ENCODE results near the gene MEI4.
"Not testable (repeated sequence)": the region's sequence is repeated elsewhere in the genome, so short reads cannot be mapped to it uniquely, and the experiment has no call there.

Gene MEI4

DNA sequence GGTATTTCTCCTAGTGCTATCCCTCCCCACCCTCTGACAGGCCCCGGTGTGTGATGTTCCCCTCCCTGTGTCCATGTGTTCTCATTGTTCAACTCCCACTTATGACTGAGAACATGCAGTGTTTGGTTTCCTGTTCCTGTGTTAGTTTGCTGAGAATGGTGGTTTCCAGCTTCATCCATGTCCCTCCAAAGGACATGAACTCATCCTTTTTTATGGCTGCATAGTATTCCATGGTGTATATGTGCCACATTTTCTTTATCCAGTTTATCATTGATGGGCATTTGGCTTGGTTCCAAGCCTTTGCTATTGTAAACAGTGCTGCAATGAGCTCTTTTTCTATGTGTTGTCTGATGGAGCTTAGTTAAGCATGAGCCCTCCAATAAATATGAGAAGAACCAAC is 2.2 kb downstream of the MEI4 start:
- not testable (repeated sequence) for H3K4me3 Mint-ChIP-seq, H3K9me3 Mint-ChIP-seq, ATAC-seq

DNA sequence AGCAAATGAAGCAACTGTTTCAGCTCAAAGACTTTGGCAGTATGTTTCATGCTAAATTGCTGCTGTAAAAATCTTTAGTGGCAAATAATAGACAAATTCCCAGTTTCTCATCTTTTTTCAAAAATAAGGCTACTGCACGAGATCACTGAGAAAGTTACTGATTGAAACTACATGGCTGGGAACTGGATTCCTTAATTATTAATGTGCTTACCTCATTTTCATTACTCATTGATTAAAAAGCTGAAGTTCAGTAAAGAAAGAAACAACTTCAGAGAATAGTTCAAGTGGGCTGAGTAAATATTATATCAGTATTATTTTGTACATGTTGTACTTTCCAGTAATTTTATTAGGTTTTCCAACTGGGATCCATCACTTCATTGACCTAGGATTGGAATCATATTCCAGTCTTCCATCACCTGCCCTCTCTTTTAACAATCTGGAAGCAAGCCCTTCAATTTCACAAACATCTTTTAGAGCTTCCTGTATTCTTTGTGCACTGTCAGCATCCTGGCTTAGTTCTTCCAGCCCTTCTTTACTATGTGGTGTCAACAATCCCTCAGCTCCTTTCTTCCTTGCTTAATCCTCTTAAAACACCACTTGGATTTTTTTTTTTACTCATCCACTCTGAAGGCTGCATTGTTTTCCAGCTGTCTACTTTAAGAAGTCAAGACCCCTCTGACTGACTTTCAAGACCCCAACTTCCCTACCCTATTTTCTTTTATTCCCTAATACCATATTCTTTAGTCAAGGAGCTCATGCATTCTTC is 4.3 kb downstream of the MEI4 start:
- no peak overlapping the region for H3K27ac Mint-ChIP-seq

More for the DNA sequence above, 2.2 kb downstream of the MEI4 start:
- not testable (repeated sequence) for H3K36me3 Mint-ChIP-seq, H3K4me1 Mint-ChIP-seq, H3K27ac Mint-ChIP-seq
- H3K27me3 Mint-ChIP-seq = peaks cover 13% of the 10 kb centered on the region

GRCh38 chr6:77666340-77666739 is 13.5 kb downstream of the MEI4 start:
- H3K9me3 Mint-ChIP-seq = peaks cover 6% of the 10 kb centered on the region
- H3K27ac Mint-ChIP-seq = no peak overlapping the region
- H3K4me1 Mint-ChIP-seq = no peaks in the 10 kb centered on the region
- H3K4me3 Mint-ChIP-seq = no peak overlapping the region
- no peaks in the 10 kb centered on the region for H3K27me3 Mint-ChIP-seq
- no peak for ATAC-seq
- H3K36me3 Mint-ChIP-seq = no peaks in the 10 kb centered on the region

More for the DNA sequence above, 4.3 kb downstream of the MEI4 start:
- no peak for ATAC-seq
- H3K4me1 Mint-ChIP-seq = no peaks in the 10 kb centered on the region
- no peak overlapping the region for H3K4me3 Mint-ChIP-seq
- H3K9me3 Mint-ChIP-seq = peaks cover 5% of the 10 kb centered on the region
- no peaks in the 10 kb centered on the region for H3K36me3 Mint-ChIP-seq
- H3K27me3 Mint-ChIP-seq = no peaks in the 10 kb centered on the region

DNA sequence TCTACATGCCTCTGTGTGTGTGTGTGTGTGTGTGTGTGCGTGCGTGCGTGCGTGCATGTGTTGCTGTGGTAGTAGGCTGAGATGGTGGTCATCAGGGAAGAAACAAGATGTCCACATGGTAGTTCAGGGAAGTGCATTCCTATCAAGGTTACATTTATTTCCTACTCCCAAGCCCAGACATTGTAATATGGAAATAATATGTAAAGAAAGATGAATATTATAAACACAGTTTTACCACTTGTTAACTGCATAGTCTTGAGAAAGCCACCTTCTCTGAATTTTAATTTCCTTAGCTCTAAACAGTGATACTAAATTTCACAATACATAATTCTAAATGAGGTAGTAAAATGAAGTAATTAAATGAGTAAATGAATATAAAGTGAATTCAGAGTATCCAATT is 14.0 kb downstream of the MEI4 start:
- Mint-ChIP-seq H3K4me1 (no peaks in the 10 kb centered on the region), H3K9me3 (peaks cover 6% of the 10 kb centered on the region), H3K27me3 (no peaks in the 10 kb centered on the region), H3K27ac (no peak overlapping the region), H3K36me3 (no peaks in the 10 kb centered on the region), H3K4me3 (no peak overlapping the region)
- ATAC-seq = no peak

DNA sequence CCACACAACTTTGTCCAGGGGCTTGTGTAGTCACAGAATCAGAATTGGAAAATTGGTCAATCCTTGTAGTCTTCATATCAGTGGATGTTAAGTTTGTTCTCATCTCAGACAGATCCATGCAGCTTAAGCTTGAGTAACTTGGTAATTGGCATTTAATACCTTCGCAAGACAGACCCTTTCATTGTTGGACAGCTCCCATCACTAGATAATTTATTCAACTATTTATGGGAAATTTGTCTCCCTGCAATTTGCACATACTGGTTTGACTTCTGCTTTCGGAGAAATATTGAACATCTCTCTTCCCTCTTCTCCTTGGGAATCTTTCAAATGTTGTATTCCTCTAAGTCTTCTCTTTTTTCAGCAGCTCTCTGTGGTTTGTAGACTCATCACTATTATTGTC is 17.1 kb downstream of the MEI4 start:
- no peak overlapping the region for H3K27ac Mint-ChIP-seq
- no peaks in the 10 kb centered on the region for H3K36me3 Mint-ChIP-seq
- H3K4me3 Mint-ChIP-seq = no peak overlapping the region

DNA sequence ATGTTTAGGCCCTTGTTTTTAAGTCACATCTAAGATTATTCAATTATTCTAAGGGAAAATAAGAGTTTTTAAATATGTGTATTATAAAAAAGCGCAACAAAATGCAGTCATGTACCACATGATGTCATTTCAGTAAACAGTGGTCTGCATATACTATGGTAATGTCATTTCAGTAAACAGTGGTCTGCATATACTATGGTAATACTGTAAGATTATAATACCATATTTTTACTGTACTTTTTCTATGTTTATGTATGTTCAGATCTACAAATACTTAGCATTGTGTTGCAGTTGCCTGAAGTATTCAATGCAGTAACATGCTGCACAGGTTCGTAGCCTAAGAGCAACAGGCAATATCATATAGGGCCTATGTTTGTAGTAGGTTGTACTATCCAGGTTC is 21.4 kb downstream of the MEI4 start:
- no peaks in the 10 kb centered on the region for H3K27me3 Mint-ChIP-seq
- ATAC-seq = no peak
- no peaks in the 10 kb centered on the region for H3K36me3 Mint-ChIP-seq
- no peaks in the 10 kb centered on the region for H3K9me3 Mint-ChIP-seq
- no peak overlapping the region for H3K27ac Mint-ChIP-seq
- H3K4me3 Mint-ChIP-seq = no peak overlapping the region
- no peaks in the 10 kb centered on the region for H3K4me1 Mint-ChIP-seq

More for the DNA sequence above, 17.1 kb downstream of the MEI4 start:
- Mint-ChIP-seq H3K4me1 (no peaks in the 10 kb centered on the region), H3K9me3 (peaks cover 3% of the 10 kb centered on the region), H3K27me3 (no peaks in the 10 kb centered on the region)
- ATAC-seq = no peak

GRCh38 chr6:77678048-77678447 is 25.2 kb downstream of the MEI4 start:
- no peak for ATAC-seq
- Mint-ChIP-seq H3K4me3 (no peak overlapping the region), H3K27ac (no peak overlapping the region), H3K4me1 (no peaks in the 10 kb centered on the region), H3K9me3 (no peaks in the 10 kb centered on the region), H3K36me3 (no peaks in the 10 kb centered on the region), H3K27me3 (no peaks in the 10 kb centered on the region)

- no peaks in the 10 kb centered on the region for H3K27me3 Mint-ChIP-seq
- no peaks in the 10 kb centered on the region for H3K4me1 Mint-ChIP-seq
- H3K9me3 Mint-ChIP-seq = no peaks in the 10 kb centered on the region
- no peaks in the 10 kb centered on the region for H3K36me3 Mint-ChIP-seq
- H3K27ac Mint-ChIP-seq = no peak overlapping the region
- ATAC-seq = no peak
- no peak overlapping the region for H3K4me3 Mint-ChIP-seq
These were observed 30.7 kb downstream of the MEI4 start for GRCh38 chr6:77683515-77683914.

- Mint-ChIP-seq H3K36me3 (no peaks in the 10 kb centered on the region), H3K4me1 (no peaks in the 10 kb centered on the region), H3K9me3 (no peaks in the 10 kb centered on the region), H3K27ac (no peak overlapping the region), H3K27me3 (no peaks in the 10 kb centered on the region), H3K4me3 (no peak overlapping the region)
- no peak for ATAC-seq
These were observed 34.1 kb downstream of the MEI4 start for GRCh38 chr6:77686931-77687330.

DNA sequence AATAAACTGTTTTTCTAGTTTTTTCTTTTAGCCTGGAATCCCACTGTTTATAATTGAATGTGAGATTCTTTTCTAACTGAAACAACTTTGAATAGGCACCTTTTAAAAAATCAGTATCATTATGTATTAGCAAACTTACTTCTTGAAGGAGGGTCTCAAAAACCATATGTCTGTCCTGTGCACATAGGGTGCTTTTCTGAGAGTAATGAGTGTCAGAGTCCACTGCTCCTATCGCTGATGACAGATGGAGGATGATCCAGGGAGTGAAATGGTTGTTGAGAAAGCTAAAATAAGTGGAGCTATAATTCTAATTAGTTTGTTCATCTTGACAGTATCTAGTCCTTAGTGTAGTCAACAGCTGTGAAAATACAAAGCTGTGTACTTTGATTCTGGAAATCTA is 35.8 kb downstream of the MEI4 start:
- Mint-ChIP-seq H3K27me3 (no peaks in the 10 kb centered on the region), H3K9me3 (no peaks in the 10 kb centered on the region), H3K27ac (no peak overlapping the region), H3K4me3 (no peak overlapping the region), H3K36me3 (no peaks in the 10 kb centered on the region), H3K4me1 (no peaks in the 10 kb centered on the region)
- ATAC-seq = no peak

GRCh38 chr6:77700095-77700494 is 47.3 kb downstream of the MEI4 start:
- ATAC-seq, H3K4me3 Mint-ChIP-seq, H3K9me3 Mint-ChIP-seq, H3K4me1 Mint-ChIP-seq, H3K27me3 Mint-ChIP-seq, H3K27ac Mint-ChIP-seq, H3K36me3 Mint-ChIP-seq: not testable (repeated sequence)

DNA sequence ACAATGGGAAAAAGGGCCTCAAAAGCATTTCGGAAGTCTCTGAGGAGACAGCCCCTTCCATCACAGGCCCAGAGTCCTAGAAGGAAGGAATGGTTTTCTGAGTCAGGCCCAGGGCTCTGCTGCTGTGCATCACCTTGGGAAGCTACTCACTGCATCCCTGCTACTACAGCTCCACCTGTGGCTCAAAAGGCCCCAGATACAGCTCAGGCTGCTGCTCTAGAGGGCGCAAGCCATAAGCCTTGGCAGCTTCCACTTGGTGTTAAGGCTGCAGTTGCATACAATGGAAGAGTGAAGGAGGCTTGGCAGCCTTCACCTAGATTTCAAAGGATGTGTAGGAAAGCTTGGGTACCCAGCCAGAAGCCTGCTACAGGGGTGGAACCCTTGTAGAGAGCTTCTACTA is 54.8 kb downstream of the MEI4 start:
- no peak overlapping the region for H3K27ac Mint-ChIP-seq
- no peaks in the 10 kb centered on the region for H3K36me3 Mint-ChIP-seq
- no peak overlapping the region for H3K4me3 Mint-ChIP-seq
- peaks cover 10% of the 10 kb centered on the region for H3K9me3 Mint-ChIP-seq
- H3K4me1 Mint-ChIP-seq = no peaks in the 10 kb centered on the region
- no peaks in the 10 kb centered on the region for H3K27me3 Mint-ChIP-seq
- ATAC-seq = no peak

GRCh38 chr6:77715588-77715987 is 62.7 kb downstream of the MEI4 start:
- Mint-ChIP-seq H3K27me3 (no peaks in the 10 kb centered on the region), H3K27ac (no peak overlapping the region), H3K4me3 (no peak overlapping the region), H3K9me3 (peaks cover 8% of the 10 kb centered on the region), H3K36me3 (no peaks in the 10 kb centered on the region), H3K4me1 (no peaks in the 10 kb centered on the region)
- ATAC-seq = no peak

GRCh38 chr6:77716311-77716710 is 63.5 kb downstream of the MEI4 start:
- Mint-ChIP-seq H3K27ac (no peak overlapping the region), H3K27me3 (no peaks in the 10 kb centered on the region), H3K4me1 (no peaks in the 10 kb centered on the region), H3K4me3 (no peak overlapping the region), H3K36me3 (no peaks in the 10 kb centered on the region), H3K9me3 (peaks cover 8% of the 10 kb centered on the region)
- no peak for ATAC-seq

DNA sequence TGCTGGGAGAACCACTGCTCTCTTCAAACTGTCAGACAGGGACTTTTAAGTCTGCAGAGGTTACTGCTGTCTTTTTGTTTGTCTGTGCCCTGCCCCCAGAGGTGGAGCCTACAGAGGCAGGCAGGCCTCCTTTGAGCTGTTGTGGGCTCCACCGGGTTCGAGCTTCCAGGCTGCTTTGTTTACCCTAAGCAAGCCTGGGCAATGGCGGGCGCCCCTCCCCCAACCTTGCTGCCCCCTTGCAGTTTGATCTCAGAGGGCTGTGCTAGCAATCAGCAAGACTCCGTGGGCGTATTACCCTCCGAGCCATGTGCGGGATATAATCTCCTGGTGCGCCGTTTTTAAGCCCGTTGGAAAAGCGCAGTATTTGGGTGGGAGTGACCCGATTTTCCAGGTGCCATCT is 83.2 kb downstream of the MEI4 start:
- H3K4me3 Mint-ChIP-seq, H3K9me3 Mint-ChIP-seq, ATAC-seq, H3K36me3 Mint-ChIP-seq, H3K27ac Mint-ChIP-seq, H3K27me3 Mint-ChIP-seq, H3K4me1 Mint-ChIP-seq: not testable (repeated sequence)

DNA sequence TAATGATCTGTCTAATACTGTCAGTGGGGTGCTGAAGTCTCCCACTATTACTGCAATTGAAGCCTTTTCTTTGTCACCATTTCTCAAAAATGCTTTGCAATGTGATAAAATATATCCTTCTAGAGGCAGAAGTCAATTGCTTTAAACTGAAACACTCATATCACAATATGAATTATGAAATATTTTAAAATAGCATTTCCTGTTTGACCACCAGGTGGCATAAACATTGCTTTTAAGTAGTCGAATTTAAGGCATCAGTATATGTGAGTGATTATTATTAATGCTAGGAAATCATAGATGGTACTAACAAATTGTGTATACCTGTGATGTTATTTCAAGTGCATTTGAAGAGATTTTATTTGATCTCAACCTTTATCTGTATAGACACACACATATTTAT is 87.5 kb downstream of the MEI4 start:
- Mint-ChIP-seq H3K27me3 (no peaks in the 10 kb centered on the region), H3K4me3 (no peak overlapping the region), H3K4me1 (no peaks in the 10 kb centered on the region), H3K36me3 (no peaks in the 10 kb centered on the region), H3K9me3 (no peaks in the 10 kb centered on the region), H3K27ac (no peak overlapping the region)
- no peak for ATAC-seq

DNA sequence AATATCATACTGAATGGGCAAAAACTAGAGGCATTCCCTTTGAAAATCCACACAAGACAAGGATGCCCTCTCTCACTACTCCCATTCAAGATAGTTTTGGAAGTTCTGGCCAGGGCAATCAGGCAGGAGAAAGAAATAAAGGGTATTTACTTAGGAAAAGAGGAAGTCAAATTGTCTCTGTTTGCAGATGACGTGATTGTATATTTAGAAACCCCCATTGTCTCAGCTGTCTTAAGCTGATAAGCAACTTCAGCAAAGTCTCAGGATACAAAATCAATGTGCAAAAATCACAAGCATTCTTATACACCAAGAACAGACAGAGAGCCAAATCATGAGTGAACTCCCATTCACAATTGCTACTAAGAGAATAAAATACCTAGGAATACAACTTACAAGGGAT is 99.3 kb downstream of the MEI4 start:
- not testable (repeated sequence) for H3K27ac Mint-ChIP-seq, ATAC-seq, H3K4me3 Mint-ChIP-seq, H3K36me3 Mint-ChIP-seq, H3K4me1 Mint-ChIP-seq, H3K9me3 Mint-ChIP-seq, H3K27me3 Mint-ChIP-seq
